ENCODE results near the gene SMIM44.

DNA sequence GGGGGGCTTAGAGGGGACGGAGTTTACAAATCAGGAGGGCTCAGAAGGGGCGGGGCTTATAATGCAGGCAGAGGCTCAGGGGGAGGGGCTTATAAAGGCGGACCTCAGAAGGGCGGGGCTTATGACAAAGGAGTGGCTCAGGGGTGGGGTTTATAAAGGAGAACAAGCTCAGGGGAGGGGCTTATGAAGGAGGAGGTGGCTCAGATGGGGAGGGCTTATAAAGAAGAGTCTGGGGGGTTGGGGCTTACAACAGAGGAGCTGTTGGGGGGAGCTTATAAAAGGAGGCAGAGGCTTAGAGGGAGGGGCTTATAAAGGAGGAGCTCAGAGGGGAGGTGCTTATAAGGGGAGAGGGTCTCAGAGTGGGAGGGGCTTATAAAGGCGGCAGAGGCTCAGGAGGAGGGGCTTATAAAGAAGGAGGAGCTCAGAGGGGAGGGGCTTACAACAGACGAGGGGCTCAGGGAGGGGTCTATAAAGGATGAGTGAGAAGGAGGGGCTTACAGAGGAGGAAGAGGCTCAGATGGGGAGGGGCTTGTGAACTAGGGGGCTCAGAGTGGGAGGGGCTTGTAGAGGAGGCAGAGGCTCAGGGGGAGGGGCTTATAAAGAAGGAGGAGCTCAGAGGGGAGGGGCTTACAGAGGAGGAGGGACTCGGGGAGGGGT lies 3.9 kb downstream of the SMIM44 start:
- TF ChIP-seq, protein P1, sequence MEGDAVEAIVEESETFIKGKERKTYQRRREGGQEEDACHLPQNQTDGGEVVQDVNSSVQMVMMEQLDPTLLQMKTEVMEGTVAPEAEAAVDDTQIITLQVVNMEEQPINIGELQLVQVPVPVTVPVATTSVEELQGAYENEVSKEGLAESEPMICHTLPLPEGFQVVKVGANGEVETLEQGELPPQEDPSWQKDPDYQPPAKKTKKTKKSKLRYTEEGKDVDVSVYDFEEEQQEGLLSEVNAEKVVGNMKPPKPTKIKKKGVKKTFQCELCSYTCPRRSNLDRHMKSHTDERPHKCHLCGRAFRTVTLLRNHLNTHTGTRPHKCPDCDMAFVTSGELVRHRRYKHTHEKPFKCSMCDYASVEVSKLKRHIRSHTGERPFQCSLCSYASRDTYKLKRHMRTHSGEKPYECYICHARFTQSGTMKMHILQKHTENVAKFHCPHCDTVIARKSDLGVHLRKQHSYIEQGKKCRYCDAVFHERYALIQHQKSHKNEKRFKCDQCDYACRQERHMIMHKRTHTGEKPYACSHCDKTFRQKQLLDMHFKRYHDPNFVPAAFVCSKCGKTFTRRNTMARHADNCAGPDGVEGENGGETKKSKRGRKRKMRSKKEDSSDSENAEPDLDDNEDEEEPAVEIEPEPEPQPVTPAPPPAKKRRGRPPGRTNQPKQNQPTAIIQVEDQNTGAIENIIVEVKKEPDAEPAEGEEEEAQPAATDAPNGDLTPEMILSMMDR (IDR thresholded peaks at IDR 0.05; ENCODE audit: low read depth, low read length), result no peak
- TF ChIP-seq EZH2phosphoT487 (IDR thresholded peaks at IDR 0.05; ENCODE audit: low read depth), result no peak
